Measurements from ENCODE around the gene TOPBP1.
"Not testable (repeated sequence)": the region's sequence is repeated elsewhere in the genome, so short reads cannot be mapped to it uniquely, and the experiment has no call there.

Gene TOPBP1

DNA sequence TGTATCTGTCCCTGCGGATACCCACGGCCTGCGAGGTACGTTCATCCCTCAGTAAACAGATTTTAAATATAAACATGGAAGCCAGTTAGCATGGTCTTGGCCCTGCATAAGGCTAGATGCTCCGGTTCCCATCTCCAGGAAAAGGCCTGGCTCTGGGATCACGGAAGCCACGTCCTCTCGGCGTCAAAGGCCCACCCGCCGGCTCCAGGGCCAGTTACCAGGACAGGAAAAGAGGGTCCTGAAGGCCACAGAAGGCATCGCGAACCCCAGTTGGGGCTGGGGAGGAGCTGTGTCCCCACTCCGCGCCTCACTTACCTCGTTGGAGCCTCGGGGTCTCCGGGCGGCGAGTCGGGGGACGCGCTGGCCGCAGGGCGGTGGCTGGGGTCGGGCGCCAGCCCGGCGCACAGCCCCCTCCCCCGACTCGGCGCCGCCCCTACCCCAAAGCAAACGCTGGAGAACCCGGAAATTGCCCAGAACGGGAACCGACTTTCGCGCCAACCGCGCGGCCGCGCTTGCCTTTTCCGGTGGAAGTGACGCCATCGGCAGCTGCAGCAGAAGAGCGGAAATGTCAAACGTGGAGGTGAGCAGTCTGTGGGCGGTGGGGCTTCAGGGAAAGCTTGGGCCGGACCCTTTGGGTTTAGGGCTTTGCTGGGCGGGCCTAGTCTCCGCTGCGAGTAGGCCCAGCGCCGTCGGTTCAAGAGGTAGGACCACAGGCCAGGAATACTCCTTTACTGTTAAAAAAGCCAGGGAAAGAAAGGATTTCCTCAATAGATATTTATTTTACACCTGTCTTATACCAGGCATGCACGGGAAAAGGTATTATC is at the start of gene TOPBP1:
Gene TOPBP1 (minus strand): TSS at position 488 of the 824 bp plus-strand sequence. CDS start 814 bp downstream, outside the sequence.
- peak; percentile 81 for DNase-seq (ENCODE audit: low spot score)

DNA sequence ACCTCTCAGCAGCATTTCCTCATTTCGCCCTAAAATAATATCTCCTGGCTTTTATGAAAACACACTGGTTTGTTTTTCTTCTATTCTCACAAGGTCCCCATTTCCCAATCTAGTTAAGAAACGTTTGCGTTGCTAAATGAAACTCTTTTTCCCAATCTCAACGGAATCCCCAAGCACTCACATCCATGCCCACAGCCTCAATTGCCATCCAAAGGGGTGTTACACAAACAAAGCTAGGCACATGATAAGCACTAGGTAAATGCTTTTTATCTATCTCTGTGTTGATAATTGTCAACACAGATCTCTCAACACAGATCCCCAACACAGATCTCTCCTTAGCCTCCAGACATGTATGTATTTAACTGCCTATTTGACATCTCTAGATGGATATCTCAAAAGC is 49.3 kb upstream of the TOPBP1 start:
- DNase-seq (ENCODE audit: low spot score) = no peak

DNA sequence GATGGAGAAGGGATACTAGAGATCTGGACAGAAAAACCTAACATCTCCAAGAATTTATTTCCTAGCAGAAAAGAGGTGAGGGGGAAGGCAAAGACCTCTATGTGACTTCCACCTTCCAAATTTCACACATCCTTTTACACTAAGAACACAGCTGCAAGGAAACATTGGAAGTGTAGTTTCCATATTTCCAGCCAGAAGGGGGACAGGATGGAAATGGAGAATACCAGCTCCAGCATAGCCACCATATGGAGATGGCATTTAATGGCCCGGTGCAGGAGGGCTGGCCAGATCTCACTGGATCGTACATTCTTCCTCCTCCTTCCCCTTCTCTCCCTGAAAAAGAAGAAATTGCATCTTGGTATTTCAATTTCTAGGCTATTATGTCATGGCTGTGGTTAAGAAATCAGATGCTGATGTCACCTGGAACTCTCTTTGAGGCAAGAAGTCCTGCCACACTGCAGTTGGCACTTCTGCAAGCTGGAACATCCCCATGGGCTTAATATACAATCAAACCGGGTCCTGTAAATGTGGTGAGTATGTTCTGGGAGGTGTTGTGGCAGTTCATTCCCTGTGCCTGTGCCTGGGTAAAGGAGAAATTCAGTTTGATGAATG is 47.5 kb upstream of the TOPBP1 start:
- DNase-seq (ENCODE audit: low spot score) = no peak

DNA sequence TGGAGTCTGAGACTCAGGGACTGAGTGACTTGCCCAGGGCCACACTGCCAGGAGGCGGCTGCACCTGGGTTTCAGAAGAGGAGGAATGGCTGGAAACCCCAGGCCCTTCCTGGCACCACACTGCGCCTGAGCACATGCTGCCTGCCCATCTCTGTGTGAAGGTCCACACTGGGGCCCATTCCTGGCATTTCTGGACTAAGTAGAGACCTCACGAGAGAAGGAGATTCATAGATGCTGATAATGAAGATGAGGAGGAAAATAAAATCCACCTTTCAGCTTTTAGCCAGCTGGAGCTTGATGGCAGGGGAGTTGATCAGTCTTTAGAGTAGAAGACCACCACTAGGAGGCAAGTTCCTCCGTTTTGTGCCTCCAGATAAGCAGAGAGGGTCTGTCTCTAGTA is 44.3 kb upstream of the TOPBP1 start:
- DNase-seq (ENCODE audit: low spot score) = no peak

DNA sequence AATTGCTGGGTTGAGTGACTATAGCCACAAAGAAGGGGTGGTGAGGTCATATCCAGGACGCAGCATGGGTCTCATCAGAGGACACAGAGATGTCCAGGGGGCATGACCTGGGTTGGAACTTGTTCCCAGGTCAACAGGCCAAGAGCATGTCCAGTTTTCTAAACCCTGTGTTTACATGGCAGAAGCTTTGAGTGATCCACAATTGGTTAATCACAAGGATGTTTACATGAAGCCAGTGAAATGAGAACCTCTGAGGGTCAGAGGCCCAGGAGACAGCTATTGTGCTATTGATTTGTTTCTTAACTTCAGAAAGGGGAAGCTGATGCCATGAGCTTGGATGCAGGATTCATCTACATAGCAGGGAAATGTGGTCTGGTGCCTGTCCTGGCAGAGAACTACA is 42.2 kb upstream of the TOPBP1 start:
- DNase-seq (ENCODE audit: low spot score) = no peak

DNA sequence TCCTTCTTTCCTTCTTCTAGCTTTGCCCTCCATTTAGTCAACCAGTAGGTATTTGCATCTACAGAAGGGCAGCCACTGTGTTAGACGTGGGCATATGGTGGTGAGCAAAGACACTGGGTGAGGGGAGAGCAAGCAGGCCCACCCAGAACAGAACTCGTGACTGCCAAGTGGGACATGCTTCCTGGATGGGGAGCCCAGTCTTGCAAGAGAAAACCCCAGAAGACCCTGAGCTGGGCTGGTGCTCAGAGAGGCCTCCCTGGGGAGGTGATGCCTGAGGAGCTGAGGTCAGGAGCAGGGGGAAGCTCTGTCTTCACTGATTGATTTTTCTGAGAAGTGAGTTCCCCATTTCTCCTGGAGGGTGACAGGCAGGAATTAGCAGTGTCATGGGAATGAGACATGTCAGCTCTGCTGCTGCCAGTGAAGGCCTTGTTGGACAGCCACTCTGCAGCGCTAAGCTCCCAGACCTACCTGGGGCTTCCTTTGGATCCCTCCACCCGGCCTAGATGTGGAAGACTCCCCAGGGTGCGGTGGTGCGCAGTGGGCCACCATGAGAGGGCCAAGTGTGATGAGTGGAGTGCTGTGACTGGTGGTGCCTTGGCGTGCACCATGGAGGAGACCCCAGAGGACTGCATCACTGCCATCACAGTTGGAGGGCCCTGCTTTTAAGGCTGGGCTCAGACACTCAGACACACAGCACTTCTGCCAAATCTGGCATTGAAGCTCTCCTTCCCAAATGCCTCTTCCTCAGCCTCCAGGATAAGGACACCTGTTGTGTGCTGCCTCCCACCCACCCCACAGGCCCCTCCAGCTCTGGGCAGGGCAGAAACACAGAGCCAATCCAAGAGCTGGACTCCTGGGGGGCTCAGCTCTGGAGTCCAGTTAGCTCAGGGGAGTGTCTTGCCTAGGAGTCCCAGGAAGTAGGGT is 40.0 kb upstream of the TOPBP1 start:
- no peak for DNase-seq (ENCODE audit: low spot score)

DNA sequence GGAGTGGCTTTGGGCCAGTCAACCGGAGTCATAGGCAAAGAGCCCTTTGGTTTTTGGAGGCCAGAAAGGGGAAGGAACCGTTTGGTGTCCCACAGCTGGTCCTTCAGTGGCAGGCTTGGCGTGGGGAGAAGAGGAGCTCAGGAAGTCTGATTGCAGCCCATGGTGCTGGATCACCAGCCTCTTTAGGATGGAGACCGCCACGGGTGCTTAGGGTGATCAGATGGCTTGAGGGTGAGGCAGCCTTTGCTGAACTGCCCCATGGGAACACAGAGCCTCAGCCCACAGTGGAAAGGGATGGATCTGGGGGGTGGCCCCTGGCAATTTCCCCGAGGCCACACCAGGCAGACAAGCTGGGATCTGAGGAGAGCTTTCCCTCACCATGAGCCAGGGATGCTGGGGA is 38.6 kb upstream of the TOPBP1 start:
- no peak for DNase-seq (ENCODE audit: low spot score)

DNA sequence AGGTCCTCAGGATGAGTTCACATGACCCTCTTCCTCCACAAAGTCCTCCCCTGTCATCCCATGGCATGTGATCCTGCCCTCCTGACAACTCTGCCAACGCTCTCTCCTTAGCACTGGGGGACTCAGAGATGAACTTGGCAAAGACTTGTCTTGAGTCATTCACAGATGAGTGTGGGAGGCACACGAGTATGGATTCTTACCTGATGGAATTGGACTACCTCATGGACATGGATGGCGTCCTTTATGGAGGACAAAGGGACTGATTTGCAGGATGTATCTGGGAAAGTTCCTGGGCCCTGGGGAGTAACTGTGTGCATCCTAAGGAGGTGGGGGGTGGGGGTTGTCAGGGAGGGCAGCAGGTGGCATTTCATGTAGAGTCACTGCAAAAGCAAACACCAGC is 38.2 kb upstream of the TOPBP1 start:
- DNase-seq (ENCODE audit: low spot score) = no peak

DNA sequence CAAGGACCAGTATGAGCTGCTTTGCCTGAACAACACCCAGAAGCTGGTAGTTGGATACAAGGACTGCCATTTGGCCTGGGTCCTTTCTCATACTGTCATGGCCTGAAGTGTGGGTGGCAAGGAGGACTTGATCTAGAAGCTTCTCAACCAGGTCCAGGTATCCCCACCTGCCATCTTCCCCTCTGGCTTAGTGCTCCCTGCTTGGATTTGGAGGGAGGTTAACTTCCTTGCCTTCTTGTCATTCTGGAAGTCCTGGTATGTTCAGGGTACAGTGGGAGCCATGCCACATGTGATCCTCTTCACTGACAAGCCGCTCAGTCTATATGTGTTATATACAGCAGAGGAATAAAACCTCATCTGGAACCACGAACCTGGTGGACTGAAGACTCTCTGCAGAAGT is 37.7 kb upstream of the TOPBP1 start:
- no peak for DNase-seq (ENCODE audit: low spot score)

DNA sequence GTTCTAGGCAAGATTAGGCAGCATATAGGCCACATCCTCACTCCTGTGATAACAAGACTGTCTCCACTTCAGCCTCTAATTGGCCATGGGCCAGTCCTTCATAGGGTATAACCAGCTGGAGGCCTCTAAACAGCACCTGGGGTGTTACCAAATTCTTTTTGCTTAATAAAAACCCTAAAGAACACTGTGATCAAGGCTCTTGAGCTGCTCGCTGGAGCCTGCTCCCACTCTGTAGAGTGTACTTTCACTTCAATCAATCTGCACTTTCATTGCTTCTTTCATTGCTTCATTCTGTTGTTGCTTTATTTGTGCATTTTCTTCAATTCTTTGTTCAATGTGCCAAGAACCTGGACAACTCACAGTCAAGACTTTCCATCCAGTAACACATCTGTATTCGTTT is 36.2 kb upstream of the TOPBP1 start:
- DNase-seq (ENCODE audit: low spot score) = no peak

DNA sequence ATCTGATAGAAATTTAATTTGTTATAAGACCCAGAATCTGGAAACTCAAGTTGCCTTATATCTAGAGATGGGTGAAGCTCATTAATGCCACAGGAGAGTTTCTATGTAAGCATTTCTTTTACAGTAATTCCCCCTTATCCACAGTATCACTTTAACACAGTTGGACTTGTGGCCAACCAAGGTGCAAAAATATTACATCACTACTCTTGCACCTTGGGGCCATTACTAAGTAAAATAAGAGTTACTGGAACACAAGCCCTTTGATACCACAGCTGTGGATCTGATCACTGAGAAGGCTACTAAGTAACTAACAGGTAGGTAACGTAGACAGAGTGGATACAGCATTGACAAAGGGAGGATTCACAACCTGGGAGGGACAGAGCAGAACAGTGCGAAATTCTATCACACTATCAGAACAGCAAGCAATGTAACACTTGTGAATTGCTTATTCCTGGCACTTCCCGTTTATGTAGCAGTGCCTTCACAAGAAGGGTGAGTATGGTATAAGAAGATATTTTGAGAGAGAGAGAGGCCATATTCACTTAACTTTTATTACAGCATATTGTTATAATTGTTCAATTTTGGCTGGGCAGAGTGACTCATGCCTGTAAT is 33.9 kb upstream of the TOPBP1 start:
- DNase-seq (ENCODE audit: low spot score) = no peak

DNA sequence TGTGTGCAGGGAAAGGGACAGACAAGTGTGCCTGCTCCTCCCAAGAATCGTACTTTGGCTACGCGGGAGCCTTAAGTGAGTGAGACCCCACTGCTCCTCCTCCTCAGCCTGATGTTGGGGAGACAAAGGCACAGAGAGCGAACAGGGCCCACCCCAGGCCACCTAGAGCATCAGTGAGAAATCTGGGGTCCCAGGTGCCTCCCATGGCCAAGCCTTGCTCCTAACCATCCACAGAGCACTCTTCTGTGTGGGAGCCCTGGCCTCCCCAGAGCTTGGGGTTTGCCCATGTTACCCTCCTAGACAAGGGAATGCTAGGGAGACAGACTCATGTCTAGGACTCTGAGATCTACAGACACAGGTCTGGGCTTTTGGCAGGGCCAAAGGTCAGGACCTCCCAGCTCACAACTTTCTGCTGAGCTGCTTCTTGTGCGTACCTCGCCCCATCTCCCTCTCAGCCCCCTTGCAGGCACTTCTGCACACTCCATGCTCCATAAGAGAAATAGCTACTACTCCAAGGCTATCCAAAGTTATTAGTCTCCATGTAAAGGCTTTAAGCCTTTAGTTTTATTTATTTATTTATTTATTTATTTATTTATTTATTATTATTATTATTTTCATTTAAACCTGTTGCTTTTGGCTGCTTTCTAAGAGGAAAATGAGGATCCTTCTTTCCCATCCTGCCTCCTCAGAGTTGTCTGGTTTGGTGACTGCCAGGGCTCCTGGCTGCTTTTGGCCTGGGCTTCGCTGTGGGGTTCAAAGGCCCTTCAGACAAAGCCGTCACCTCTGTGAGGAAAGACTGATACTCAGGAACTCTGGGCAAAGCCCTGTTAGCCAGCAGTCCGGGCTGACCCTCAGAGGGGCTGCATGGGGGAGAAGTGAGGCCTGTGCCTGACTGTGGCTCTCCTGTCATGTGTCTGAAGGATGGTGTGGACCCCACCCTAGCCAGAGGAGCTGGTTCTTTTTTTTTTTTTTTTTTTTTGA is 32.8 kb upstream of the TOPBP1 start:
- DNase-seq (ENCODE audit: low spot score) = no peak

DNA sequence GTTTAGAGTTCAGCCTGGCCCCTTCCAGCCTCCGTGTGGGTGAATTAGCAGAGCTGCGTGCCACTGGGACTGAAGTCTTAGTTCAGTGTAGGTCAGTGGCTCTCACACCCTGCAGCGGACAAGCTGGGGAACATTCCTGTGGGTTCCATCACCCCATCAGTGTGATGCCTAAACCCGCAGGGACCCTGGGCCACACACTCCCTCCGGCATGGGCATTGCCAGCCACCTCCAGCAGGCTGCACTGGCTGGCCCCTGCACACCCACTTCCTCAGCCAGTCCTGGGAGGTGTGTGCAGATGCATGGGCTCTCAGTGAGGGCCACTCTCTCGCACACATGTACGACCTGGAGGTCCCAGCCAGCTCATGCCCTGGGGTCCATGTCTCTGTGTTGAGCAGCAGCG is 32.1 kb upstream of the TOPBP1 start:
- DNase-seq (ENCODE audit: low spot score) = no peak

DNA sequence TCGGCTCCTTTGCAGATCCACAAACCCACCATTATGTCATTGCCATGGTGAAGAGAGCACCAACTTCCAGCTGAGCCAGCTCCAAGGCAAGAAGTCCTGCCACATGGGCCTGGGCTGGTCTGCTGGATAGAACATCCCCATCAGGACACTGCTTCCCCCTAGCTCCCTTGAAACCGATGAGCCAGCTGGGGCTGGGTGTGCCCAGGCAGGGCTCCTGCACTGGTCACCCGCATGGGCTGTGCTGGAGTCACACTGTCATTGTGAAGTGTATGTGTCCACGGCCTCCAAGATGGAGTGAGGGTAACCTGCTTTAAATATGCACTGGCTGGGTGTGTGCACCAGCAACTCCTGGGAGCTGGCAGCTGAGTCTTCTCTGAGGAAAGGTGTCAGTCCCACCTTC is 31.0 kb upstream of the TOPBP1 start:
- DNase-seq (ENCODE audit: low spot score) = no peak

DNA sequence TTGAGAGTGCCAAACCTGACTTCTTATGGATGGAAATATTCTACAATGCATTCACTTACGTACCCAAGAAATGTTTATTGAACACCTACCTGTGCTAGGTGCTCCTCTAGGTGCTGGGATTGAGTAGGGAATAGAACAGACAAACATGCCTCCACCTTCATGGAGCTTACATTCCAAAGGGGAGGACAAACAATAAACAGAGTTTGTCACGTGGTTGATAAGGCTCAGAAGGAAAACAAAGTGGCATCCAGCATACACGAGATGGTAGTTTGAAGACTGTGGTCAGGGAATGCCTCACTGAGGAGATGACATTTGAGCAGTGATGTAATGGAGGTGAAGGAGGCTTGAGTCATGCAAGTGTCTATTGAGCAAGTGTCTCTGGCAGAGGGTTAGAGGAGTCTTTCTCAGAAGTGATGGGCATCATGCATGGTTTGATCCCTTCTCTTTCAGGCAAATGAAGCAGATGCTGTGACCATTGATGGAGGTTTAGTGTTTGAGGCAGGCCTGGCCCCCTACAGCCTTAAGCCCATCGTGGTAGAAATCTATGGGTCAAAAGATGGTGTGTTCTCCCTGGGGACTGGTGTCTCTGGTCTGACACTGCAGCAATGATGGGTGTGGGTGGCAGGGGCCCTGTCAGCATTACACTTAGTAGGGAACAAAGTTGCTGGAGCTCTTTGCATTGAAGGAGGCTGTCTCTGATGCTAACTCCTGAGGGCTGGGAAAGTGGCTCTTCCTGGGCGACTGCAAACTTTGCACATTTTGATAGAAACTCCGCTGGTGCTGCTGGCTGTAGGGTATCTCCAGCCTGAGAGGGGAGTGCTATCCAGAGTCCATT is 29.7 kb upstream of the TOPBP1 start:
- no peak for DNase-seq (ENCODE audit: low spot score)

DNA sequence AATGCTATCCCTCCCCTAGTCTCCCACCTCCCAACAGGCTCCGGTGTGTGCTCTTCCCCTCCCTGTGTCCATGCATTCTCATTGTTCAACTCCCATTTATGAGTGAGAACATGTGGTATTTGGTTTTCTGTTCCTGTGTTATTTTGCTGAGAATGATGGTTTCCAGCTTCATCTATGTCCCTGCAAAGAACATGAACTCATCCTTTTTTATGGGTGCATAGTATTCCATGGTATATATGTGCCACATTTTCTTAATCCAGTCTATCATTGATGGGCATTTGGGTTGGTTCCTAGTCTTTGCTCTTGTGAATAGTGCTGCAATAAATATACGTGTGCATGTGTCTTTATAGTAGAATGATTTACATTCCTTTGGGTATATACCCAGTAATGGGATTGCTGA is 16.3 kb upstream of the TOPBP1 start:
- DNase-seq (ENCODE audit: low spot score) = not testable (repeated sequence)

DNA sequence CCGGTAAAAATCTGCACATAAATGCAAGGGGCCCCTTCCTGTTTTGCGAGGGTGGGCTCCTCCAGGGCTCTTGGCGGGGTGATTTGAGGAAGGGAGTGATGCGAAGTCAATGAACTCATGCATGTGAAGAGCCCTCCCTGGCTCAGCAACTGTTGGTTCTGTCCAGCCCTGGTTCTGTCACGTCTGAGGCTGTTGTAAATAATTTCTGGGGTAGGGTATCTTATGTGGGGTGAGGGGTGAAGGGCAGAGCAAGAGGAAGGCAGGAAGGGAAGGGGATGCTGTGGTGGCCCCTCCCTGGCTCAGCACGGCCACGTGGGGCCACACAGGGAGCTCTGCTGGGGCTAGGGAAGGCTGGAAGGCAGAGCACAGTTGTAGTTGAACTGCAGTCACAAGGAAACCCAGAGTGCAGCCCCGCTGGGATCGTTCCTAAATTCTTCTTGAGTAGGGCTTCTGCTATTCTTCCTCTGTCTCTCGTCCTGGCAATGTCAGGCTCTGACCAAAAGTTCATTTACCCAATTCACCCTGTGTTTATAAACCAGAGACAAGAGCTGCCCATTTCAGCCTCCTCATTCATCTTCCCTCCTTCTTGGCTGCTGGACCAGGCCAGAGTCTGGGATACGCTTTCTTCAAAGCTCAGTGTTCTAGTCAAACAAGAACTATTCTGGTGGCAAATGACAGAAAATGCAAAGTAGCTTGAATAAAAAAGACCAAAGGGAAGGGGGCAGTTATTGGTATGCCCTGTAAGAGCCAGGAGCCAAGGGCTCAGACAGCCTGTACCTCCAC is 14.8 kb upstream of the TOPBP1 start:
- no peak for DNase-seq (ENCODE audit: low spot score)

DNA sequence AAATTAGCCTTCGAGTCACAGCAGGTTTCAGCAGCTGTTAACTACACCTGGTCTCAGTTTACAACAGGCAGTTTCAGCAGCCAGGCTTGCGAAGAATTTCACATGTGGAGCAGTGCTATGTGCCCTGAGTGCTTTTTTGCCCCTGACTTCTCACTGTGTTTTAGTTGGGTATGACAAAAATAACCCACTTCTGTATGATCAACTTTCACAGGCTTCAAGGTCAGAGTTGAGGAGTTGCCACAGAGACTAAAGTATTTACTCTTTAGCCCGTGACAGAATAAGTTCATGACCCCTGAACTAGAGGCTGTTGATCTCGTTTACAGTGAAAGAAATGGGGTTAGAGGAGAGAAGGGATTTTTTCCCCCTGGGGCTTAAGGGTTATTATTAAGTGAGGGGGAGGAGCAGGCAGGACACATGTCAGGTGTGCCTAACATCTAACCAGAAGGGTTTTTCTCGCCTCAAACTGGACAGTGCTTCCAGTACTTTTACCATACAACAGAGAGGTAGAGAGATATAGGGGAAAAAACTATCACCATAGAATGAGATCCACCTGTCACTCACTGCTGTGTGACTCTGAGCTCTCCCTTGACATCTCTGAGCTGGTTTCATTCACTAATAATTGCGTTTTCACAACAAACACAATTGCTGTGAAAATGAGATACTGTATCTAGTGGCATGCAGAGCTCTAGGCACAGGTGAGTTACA is 14.0 kb upstream of the TOPBP1 start:
- DNase-seq (ENCODE audit: low spot score) = no peak

Data from CD4-positive, alpha-beta T cell treated with Interleukin-6 at 100 ng/mL for 8 hours (primary cell).